Smooth muscle cell (in vitro differentiated cells): ENCODE results near the gene ALDH2. TPM values are rescaled to one million over a fixed set of nuclear protein-coding genes. Genes with fewer than 3 reads are reported as not detected.
"Not testable (repeated sequence)": the region's sequence is repeated elsewhere in the genome, so short reads cannot be mapped to it uniquely, and the experiment has no call there.

Experiments used
- DNase-seq: peaks from one replicate; lab custom pipeline; 2025; ENCODE audit not compliant: unreplicated experiment; lab: John Stamatoyannopoulos, UW
- H2AFZ ChIP-seq: fragments of 200-600 bp; sonication (generic); 2 replicates; pipeline ENCODE4 v1.6.0; 2016; ENCODE audit warnings: antibody characterized with exemption, low read depth, mild to moderate bottlenecking
- H3F3A ChIP-seq: fragments of 200-600 bp; sonication (generic); 2 replicates; pipeline ENCODE4 v1.6.0; 2017; ENCODE audit warnings: antibody characterized with exemption, low read depth
- H3K27ac ChIP-seq: fragments of 200-600 bp; sonication (generic); 2 replicates; pipeline ENCODE4 v1.5.1; 2016; ENCODE audit warnings: low read depth, mild to moderate bottlenecking
- H3K27me3 ChIP-seq: fragments of 200-600 bp; sonication (generic); 2 replicates; pipeline ENCODE4 v1.6.1; 2016; ENCODE audit warnings: low read depth, mild to moderate bottlenecking
- H3K36me3 ChIP-seq: fragments of 200-600 bp; sonication (generic); 2 replicates; pipeline ENCODE4 v1.5.1; 2016; ENCODE audit warnings: low read depth
- H3K4me1 ChIP-seq: fragments of 200-600 bp; sonication (generic); 2 replicates; pipeline ENCODE4 v1.5.1; 2016; ENCODE audit warnings: low read depth
- H3K4me2 ChIP-seq: fragments of 200-600 bp; sonication (generic); 2 replicates; pipeline ENCODE4 v1.6.0; 2016; ENCODE audit warnings: mild to moderate bottlenecking
- H3K4me3 ChIP-seq: fragments of 200-600 bp; sonication (generic); 2 replicates; pipeline ENCODE4 v1.5.1; 2016; ENCODE audit warnings: mild to moderate bottlenecking
- H3K79me2 ChIP-seq: fragments of 200-600 bp; sonication (generic); 2 replicates; pipeline ENCODE4 v1.6.0; 2016; ENCODE audit warnings: low read depth, mild to moderate bottlenecking
- H3K9ac ChIP-seq: fragments of 200-600 bp; sonication (generic); 2 replicates; pipeline ENCODE4 v1.6.0; 2016; ENCODE audit warnings: low read depth
- H3K9me3 ChIP-seq: fragments of 200-600 bp; sonication (generic); replicated peaks from 2 replicates; pipeline ENCODE4 v1.5.1; 2016; ENCODE audit warnings: low read depth
- H4K20me1 ChIP-seq: fragments of 200-600 bp; sonication (generic); 2 replicates; pipeline ENCODE4 v1.6.0; 2016; ENCODE audit warnings: low read depth
- CTCF ChIP-seq: fragments of 200-600 bp; sonication (generic); IDR thresholded peaks from 2 replicates; pipeline ENCODE4 v1.5.1; 2017; ENCODE audit warnings: borderline replicate concordance, mild to moderate bottlenecking, antibody characterized with exemption; ENCODE audit not compliant: insufficient read depth, poor library complexity, severe bottlenecking
- WGBS: methylation state at CpG from one replicate; pipeline ENCODE4 v1.1.7; 2016; ENCODE audit warnings: low lambda C conversion rate; 5-methylcytosine and 5-hydroxymethylcytosine counted together
- polyA plus RNA-seq: library from polyadenylated mRNA; unstranded; fragments of >200 nt; fragmentation: Nextera tagmentation; extraction: Ambion mirVana; gene quantifications from 2 replicates; pipeline ENCODE4 v1.2.1, GENCODE V29; 2016
- total RNA-seq: library from RNA; depleted of rRNA; stranded (reverse); fragments of >200 nt; gene quantifications from 2 replicates; pipeline ENCODE4 v1.2.3, GENCODE V29; 2014

Gene ALDH2
- total and polyA plus RNA-seq, 2 experiments from 2014 or later = 17.0 to 54.6 TPM

- Histone ChIP-seq H3K27me3 (no peaks in the 10 kb centered on the region), H3K9ac (no peak overlapping the region), H3K4me1 (peaks cover 7% of the 10 kb centered on the region), H3K27ac (no peak overlapping the region), H3K36me3 (no peaks in the 10 kb centered on the region), H2AFZ (no peak overlapping the region), H3F3A (no peaks in the 10 kb centered on the region), H3K4me3 (no peak overlapping the region), H4K20me1 (no peaks in the 10 kb centered on the region), H3K79me2 (no peaks in the 10 kb centered on the region), H3K4me2 (no peak overlapping the region), H3K9me3 (no peaks in the 10 kb centered on the region)
- no peak for DNase-seq
- TF ChIP-seq CTCF = no peak
- WGBS = 94% methylated on average over 4 of the region's 4 CpGs
Measured at GRCh38 chr12:111827907-111828306, 61.2 kb downstream of the ALDH2 start.

GRCh38 chr12:111828338-111828979 is 61.7 kb downstream of the ALDH2 start:
- H3K27ac ChIP-seq = no peak overlapping the region
- H3K4me1 ChIP-seq = peaks cover 2% of the 10 kb centered on the region
- no peaks in the 10 kb centered on the region for H3K9me3 ChIP-seq
- no peak overlapping the region for H2AFZ ChIP-seq
- TF ChIP-seq CTCF = no peak
- 85% methylated on average over 8 of the region's 8 CpGs for WGBS
- no peak for DNase-seq
- H3K4me2 ChIP-seq = no peak overlapping the region
- H3K27me3 ChIP-seq = no peaks in the 10 kb centered on the region
- no peaks in the 10 kb centered on the region for H3F3A ChIP-seq
- H3K9ac ChIP-seq = no peak overlapping the region
- H3K79me2 ChIP-seq = no peaks in the 10 kb centered on the region
- no peak overlapping the region for H3K4me3 ChIP-seq
- H3K36me3 ChIP-seq = no peaks in the 10 kb centered on the region
- H4K20me1 ChIP-seq = no peaks in the 10 kb centered on the region

- H3K27ac ChIP-seq, H3K36me3 ChIP-seq, H4K20me1 ChIP-seq, H2AFZ ChIP-seq, H3K9ac ChIP-seq, DNase-seq, H3F3A ChIP-seq, H3K4me1 ChIP-seq, H3K4me3 ChIP-seq, H3K27me3 ChIP-seq, H3K79me2 ChIP-seq, H3K9me3 ChIP-seq, H3K4me2 ChIP-seq: not testable (repeated sequence)
- 89% methylated on average over 3 of the region's 3 CpGs for WGBS
Measured at GRCh38 chr12:111829635-111830034, 62.9 kb downstream of the ALDH2 start.

GRCh38 chr12:111834740-111835386 is 68.1 kb downstream of the ALDH2 start:
- not testable (repeated sequence) for H3K79me2 ChIP-seq, H2AFZ ChIP-seq, H3K9ac ChIP-seq, DNase-seq, H3K4me3 ChIP-seq, H3K4me1 ChIP-seq, H3K4me2 ChIP-seq, H3F3A ChIP-seq, H3K36me3 ChIP-seq, H4K20me1 ChIP-seq, H3K27me3 ChIP-seq, H3K27ac ChIP-seq, H3K9me3 ChIP-seq
- WGBS = 71% methylated on average over 22 of the region's 22 CpGs

- not testable (repeated sequence) for H3K27me3 ChIP-seq, H3K4me1 ChIP-seq, H3K9ac ChIP-seq, H3K36me3 ChIP-seq, H3K4me3 ChIP-seq, H2AFZ ChIP-seq, H3K4me2 ChIP-seq, H3K79me2 ChIP-seq, DNase-seq, H3K27ac ChIP-seq, H4K20me1 ChIP-seq, H3F3A ChIP-seq, H3K9me3 ChIP-seq
- WGBS = 90% methylated on average over 27 of the region's 28 CpGs
Measured at GRCh38 chr12:111835531-111836181, 68.9 kb downstream of the ALDH2 start.
